NCI-H1436 treated with DMSO at 0.1 percent for 48 hours (cell line): ENCODE results near the gene PSME1.

Experiments used
- DNase-seq: peaks from one replicate; lab custom pipeline; 2025; lab: John Stamatoyannopoulos, UW

Gene PSME1

GRCh38 chr14:24147761-24148428 lies 11.9 kb downstream of the PSME1 start:
- no peak for DNase-seq

- no peak for DNase-seq
These were observed 13.4 kb downstream of the PSME1 start for GRCh38 chr14:24149302-24149969.

GRCh38 chr14:24150061-24150460 lies 14.1 kb downstream of the PSME1 start:
- no peak for DNase-seq

- no peak for DNase-seq
These were observed 14.6 kb downstream of the PSME1 start for GRCh38 chr14:24150567-24150966.

- no peak for DNase-seq
These were observed 15.0 kb downstream of the PSME1 start for GRCh38 chr14:24150993-24151392.

GRCh38 chr14:24151404-24152080 lies 15.5 kb downstream of the PSME1 start:
- DNase-seq = no peak

- no peak for DNase-seq
These were observed 19.1 kb downstream of the PSME1 start for GRCh38 chr14:24155100-24155499.

- no peak for DNase-seq
These were observed 20.8 kb downstream of the PSME1 start for GRCh38 chr14:24156840-24157239.

GRCh38 chr14:24157331-24157730 lies 21.3 kb downstream of the PSME1 start:
- no peak for DNase-seq

- no peak for DNase-seq
These were observed 23.9 kb downstream of the PSME1 start for GRCh38 chr14:24159777-24160498.

GRCh38 chr14:24160499-24160849 lies 24.5 kb downstream of the PSME1 start:
- no peak for DNase-seq

- DNase-seq = peak; percentile 74
These were observed 25.1 kb downstream of the PSME1 start, which contains the start of gene IRF9 for GRCh38 chr14:24160850-24161804. Gene IRF9 (plus strand): TSS chr14:24161265. CDS start chr14:24162145, 880 bp downstream.

- DNase-seq = no peak
These were observed 26.1 kb downstream of the PSME1 start for GRCh38 chr14:24162093-24162492.

GRCh38 chr14:24164518-24164991 lies 28.6 kb downstream of the PSME1 start:
- DNase-seq = no peak

- DNase-seq = no peak
These were observed 29.8 kb downstream of the PSME1 start for GRCh38 chr14:24165785-24166184.

- DNase-seq = no peak
These were observed 31.6 kb downstream of the PSME1 start for GRCh38 chr14:24167469-24168114.

- DNase-seq = no peak
These were observed 35.6 kb downstream of the PSME1 start, which contains the start of gene REC8 for GRCh38 chr14:24171422-24172260. Gene REC8 (plus strand): TSS chr14:24172080. CDS start chr14:24172553, 473 bp downstream.

GRCh38 chr14:24172261-24172860 lies 36.4 kb downstream of the PSME1 start:
- DNase-seq = no peak

- no peak for DNase-seq
These were observed 36.9 kb downstream of the PSME1 start for GRCh38 chr14:24172871-24173281.
